A673 (cell line): ENCODE measurements around the gene HMG20B. TPM values are rescaled to one million over a fixed set of nuclear protein-coding genes. Genes with fewer than 3 reads are reported as not detected.

Source experiments
- Bru-seq: library from RNA; stranded (reverse); fragments of 400-500 nt; gene quantifications from one replicate; lab custom pipeline; 2021; lab: Mats Ljungman, UMichigan
- BruChase-seq, 2 experiments: library from RNA; stranded (reverse); fragments of 400-500 nt; gene quantifications; one replicate each; lab custom pipeline; 2021; lab: Mats Ljungman, UMichigan
- BruUV-seq: library from RNA; stranded (reverse); fragments of 400-500 nt; replicated peaks from 2 replicates; lab custom pipeline; 2021; lab: Mats Ljungman, UMichigan
- CTCF ChIA-PET: fragments of 300-600 bp; sonication (Branson Sonifier 250); formaldehyde crosslinking; loops from one replicate; lab custom pipeline; 2022; ENCODE audit warnings: antibody characterized with exemption; lab: Charles Lee
- POLR2A ChIA-PET: fragments of 300-600 bp; sonication (Branson Sonifier 250); formaldehyde crosslinking; loops from one replicate; lab custom pipeline; 2022; ENCODE audit warnings: antibody characterized with exemption; ENCODE audit not compliant: low non-redundant PET; lab: Charles Lee
- DNase-seq: peaks from one replicate; pipeline ENCODE4 v3.0.0-alpha.2; 2015; ENCODE audit warnings: low spot score
- H3K27ac ChIP-seq: fragments of 200-600 bp; sonication (generic); 2 replicates; pipeline ENCODE4 v1.5.1; 2016; ENCODE audit warnings: mixed run types, low read depth, mild to moderate bottlenecking, mixed read lengths, antibody characterized with exemption, low read length; ENCODE audit not compliant: poor library complexity, severe bottlenecking
- H3K27me3 ChIP-seq: fragments of 200-600 bp; sonication (generic); replicated peaks from 2 replicates; pipeline ENCODE4 v1.6.1; 2017; ENCODE audit warnings: mixed run types, low read depth, mild to moderate bottlenecking, mixed read lengths, antibody characterized with exemption, low read length; ENCODE audit not compliant: insufficient read depth, poor library complexity
- H3K36me3 ChIP-seq: fragments of 200-600 bp; sonication (generic); 2 replicates; pipeline ENCODE4 v1.6.1; 2016; ENCODE audit warnings: mixed run types, mild to moderate bottlenecking, mixed read lengths, antibody characterized with exemption, low read length; ENCODE audit not compliant: insufficient read depth, poor library complexity, severe bottlenecking
- H3K4me1 ChIP-seq: fragments of 200-600 bp; sonication (generic); 2 replicates; pipeline ENCODE4 v1.6.1; 2017; ENCODE audit warnings: mixed run types, mild to moderate bottlenecking, mixed read lengths, antibody characterized with exemption, low read length; ENCODE audit not compliant: insufficient read depth, poor library complexity, severe bottlenecking
- H3K4me3 ChIP-seq: fragments of 200-600 bp; sonication (generic); 2 replicates; pipeline ENCODE4 v1.5.1; 2016; ENCODE audit warnings: low read depth, mixed run types, mild to moderate bottlenecking, mixed read lengths, low read length; ENCODE audit not compliant: poor library complexity, severe bottlenecking
- H3K9me3 ChIP-seq: fragments of 200-600 bp; sonication (generic); 2 replicates; pipeline ENCODE4 v1.6.1; 2016; ENCODE audit warnings: mixed run types, low read depth, mild to moderate bottlenecking, mixed read lengths, antibody characterized with exemption, low read length; ENCODE audit not compliant: poor library complexity, severe bottlenecking
- EZH2 ChIP-seq: fragments of 200-600 bp; sonication (generic); IDR thresholded peaks from 2 replicates; pipeline ENCODE4 v1.6.1; 2017; ENCODE audit warnings: borderline replicate concordance, low read depth, mild to moderate bottlenecking, mixed read lengths, antibody characterized with exemption, low read length; ENCODE audit not compliant: poor library complexity, severe bottlenecking
- intact Hi-C: fragments of 100-400 bp; cut with micrococcal nuclease; formaldehyde crosslinking; loops from one replicate; pipeline ENCODE4 v1.10.0; 2022; ENCODE audit not compliant: unreplicated experiment
- long read RNA-seq: library from polyadenylated mRNA; stranded (forward); transcript quantifications from one replicate; pipeline ENCODE4 v2.0.0, GENCODE V29; 2022
- total RNA-seq: library from RNA; stranded (reverse); gene quantifications from 2 replicates; pipeline ENCODE4 v1.2.3, GENCODE V29; 2021
- TF ChIP-seq, protein P1 (sequence below): fragments of 300-800, 200-600 bp; sonication (generic); conservative IDR thresholded peaks from 2 replicates; pipeline ENCODE4 v1.5.1; 2017; ENCODE audit warnings: low read depth, mild to moderate bottlenecking, antibody characterized with exemption, low read length, moderate library complexity, mixed read lengths

Gene HMG20B
- 53.9 and 71.5 TPM in 2 replicates for total RNA-seq
- percentile 52 among the genes with signal in this experiment for Bru-seq, nascent RNA
- BruChase-seq, experiment 1, labeled RNA remaining after a 2-hour chase: percentile 67 among the genes with signal in this experiment
- BruChase-seq, experiment 2, labeled RNA remaining after a 6-hour chase: percentile 75 among the genes with signal in this experiment
- long read RNA-seq, transcript HMG20B-202 (10 exons, 1,596 nt): major isoform, 154 of 276 reads
- long read RNA-seq, partial matches to known transcripts: 69 of 276 reads
- long read RNA-seq, other reads (novel, unspliced or antisense): 50 of 276 reads

DNA sequence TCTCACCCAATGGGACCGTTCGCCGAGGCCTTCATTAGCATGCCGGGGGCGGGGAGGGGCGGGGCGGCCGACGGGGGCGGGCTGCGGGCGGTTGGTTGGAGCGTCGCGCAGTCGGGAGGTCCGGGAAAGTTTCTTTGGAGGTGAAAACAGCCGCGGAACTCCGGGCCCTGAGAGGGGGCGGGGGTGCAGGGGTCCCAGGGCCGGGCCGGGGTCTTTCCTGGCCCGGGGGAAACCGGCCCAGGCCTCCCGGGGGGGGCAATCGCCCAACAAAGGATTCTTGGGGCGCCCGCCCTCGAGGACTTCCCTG, at the start of gene HMG20B:
HMG20B (plus strand) TSS at position 90 of the 307 bp plus-strand sequence. CDS start 366 bp downstream, outside the sequence.
- CTCF ChIA-PET: no interaction called here
- Histone ChIP-seq H3K9me3 (no peaks in the 10 kb centered on the region), H3K27ac (peak within 1 kb of the TSS; percentile 84), H3K36me3 (peaks cover 15% of the 10 kb centered on the region), H3K4me1 (peaks cover 16% of the 10 kb centered on the region), H3K4me3 (peak within 1 kb of the TSS; percentile 86), H3K27me3 (no peaks in the 10 kb centered on the region)
- POLR2A ChIA-PET: no interaction called here
- TF ChIP-seq EZH2: no peak
- TF ChIP-seq, protein P1, sequence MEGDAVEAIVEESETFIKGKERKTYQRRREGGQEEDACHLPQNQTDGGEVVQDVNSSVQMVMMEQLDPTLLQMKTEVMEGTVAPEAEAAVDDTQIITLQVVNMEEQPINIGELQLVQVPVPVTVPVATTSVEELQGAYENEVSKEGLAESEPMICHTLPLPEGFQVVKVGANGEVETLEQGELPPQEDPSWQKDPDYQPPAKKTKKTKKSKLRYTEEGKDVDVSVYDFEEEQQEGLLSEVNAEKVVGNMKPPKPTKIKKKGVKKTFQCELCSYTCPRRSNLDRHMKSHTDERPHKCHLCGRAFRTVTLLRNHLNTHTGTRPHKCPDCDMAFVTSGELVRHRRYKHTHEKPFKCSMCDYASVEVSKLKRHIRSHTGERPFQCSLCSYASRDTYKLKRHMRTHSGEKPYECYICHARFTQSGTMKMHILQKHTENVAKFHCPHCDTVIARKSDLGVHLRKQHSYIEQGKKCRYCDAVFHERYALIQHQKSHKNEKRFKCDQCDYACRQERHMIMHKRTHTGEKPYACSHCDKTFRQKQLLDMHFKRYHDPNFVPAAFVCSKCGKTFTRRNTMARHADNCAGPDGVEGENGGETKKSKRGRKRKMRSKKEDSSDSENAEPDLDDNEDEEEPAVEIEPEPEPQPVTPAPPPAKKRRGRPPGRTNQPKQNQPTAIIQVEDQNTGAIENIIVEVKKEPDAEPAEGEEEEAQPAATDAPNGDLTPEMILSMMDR: no peak
- no TSS peak for BruUV-seq
- no peak for DNase-seq
- intact Hi-C loops: no loop called here

GRCh38 chr19:3523361-3524077, 49.2 kb upstream of the HMG20B start:
- Histone ChIP-seq H3K27ac (no peak overlapping the region), H3K9me3 (no peaks in the 10 kb centered on the region), H3K36me3 (peaks cover 46% of the 10 kb centered on the region), H3K4me3 (no peak overlapping the region), H3K27me3 (no peaks in the 10 kb centered on the region), H3K4me1 (no peaks in the 10 kb centered on the region)
- ChIA-PET POLR2A (no interaction called here), CTCF (no interaction called here)
- TF ChIP-seq, protein P1: no peak
- no peak for TF ChIP-seq EZH2
- no peak for DNase-seq
- intact Hi-C loops: no loop called here
- BruUV-seq: no TSS peak

DNA sequence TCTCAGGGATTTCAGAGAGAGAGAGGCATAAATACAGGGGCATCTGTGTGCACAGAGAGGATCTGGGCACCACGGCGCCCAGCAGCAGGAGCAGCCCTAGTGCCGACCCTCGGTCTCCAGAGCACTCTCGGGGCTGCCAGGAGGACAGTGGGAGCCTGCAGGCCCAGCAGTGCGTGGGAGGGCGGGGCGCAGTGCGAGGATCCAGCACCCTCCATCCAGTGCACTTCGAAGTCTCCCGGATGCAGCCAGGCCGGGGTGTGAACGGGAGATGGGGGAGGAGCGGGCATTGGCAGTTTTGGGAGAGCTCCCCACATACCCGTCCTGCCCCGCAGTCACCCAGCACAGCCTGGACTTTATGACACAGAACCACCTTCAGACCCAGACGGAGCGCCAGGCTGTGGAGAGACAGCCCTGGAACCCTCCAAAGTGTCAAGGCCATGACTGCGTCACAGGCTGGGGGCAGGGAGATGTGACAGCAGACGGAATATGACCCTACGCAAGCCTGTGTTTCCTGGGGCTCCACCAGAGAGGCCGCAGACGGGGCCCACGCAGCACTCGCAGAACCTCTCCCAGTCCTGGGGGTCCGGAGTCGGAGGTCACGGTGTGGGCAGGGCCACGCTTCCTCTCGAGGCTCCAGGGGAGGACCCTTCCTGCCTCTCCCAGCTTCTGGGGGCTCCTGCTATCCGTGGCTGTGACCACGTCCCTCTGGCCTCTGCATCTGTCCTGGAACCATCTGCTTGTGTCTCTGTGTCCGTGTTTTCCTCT, 48.5 kb upstream of the HMG20B start:
- H3K27me3 ChIP-seq: no peaks in the 10 kb centered on the region
- no peaks in the 10 kb centered on the region for H3K9me3 ChIP-seq
- BruUV-seq: no TSS peak
- peaks cover 46% of the 10 kb centered on the region for H3K36me3 ChIP-seq
- CTCF ChIA-PET: no interaction called here
- TF ChIP-seq, protein P1: no peak
- no peak for TF ChIP-seq EZH2
- no peak for DNase-seq
- H3K27ac ChIP-seq: no peak overlapping the region
- H3K4me1 ChIP-seq: no peaks in the 10 kb centered on the region
- no peak overlapping the region for H3K4me3 ChIP-seq
- POLR2A ChIA-PET: no interaction called here
- intact Hi-C loops: no loop called here
